NCI-H1694 treated with DMSO at 0.1 percent for 48 hours (cell line): ENCODE data around the gene CDH4.
"Not testable (repeated sequence)": the region's sequence is repeated elsewhere in the genome, so short reads cannot be mapped to it uniquely, and the experiment has no call there.

Experiments
- DNase-seq: peaks from one replicate; lab custom pipeline; 2025; lab: John Stamatoyannopoulos, UW

CDH4 gene

DNA sequence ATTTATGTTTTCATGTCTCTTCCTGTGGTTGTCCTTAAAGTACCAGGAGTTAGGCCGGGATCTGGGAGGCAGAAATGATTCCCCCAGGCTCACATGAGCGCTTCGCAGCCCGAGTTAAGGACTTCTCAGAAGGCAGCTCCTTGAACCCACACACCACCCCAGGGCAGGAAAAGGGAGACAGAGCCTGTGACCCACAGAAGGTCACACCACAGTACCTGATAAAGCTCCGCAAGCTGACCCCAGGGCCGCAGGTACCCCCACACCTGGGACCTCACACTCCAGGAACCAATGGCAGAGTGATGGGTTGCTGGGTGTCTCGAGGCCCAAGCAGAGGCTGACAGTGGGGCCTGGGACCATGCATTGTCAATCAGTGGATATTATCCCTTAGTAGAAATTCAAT lies 207.6 kb downstream of the CDH4 start:
- DNase-seq: no peak

DNA sequence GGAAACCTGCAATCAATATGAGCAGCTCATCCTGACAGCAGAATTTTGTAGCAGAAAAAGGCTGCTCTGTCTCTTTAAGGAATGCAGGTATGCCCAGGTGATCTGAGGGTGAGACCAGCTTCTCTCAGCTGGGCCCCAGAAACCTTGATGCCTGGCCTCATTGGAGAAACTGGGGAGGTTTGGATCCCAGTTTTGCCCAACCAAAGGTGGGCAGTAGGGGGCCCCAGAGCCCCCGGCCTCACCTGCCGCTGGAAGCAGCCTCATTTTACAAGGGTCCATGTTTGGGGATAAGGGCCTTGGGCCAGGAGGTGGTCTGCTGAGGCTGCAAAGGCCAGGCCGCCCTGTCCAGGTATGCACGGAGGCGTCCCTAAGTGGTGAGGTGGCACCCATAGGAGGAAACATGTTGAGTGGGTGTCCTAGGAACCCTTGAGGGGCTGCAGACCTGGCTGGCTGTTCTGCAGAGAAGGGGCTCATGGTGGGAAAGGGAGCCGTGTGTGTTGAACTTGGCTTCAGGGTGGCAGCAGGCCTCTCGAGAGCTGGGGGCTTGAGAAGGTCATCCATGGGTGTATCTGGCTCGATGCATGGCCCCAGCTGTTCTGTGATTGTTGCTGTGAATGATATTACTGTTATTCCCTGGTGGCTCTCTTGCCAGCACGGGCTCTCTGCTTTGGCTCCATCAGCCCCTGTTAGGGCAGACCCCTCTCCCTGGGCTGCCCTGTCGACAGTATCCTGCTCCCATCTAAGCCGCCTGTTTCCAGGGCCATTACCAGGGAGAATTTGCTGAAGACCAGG lies 208.4 kb downstream of the CDH4 start:
- DNase-seq: no peak

DNA sequence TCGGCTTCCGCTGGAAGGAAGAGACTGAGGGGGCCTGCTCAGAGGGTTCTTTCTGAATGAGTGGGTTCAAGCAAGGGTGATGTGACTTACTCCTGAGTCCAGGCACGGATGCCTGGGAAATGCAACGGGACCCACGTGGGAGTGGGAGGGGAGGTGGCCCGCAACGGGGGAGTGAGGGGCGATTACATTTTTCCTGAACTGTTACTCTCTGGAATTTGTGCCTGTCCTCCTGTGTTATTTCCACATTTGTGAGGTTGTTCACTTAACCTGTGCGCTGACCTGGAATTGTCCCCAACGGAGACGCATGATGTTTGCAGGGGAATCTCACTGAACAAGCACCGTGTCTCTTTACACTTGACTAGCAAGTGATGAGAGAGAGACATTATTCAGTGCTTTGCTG lies 209.4 kb downstream of the CDH4 start:
- no peak for DNase-seq

DNA sequence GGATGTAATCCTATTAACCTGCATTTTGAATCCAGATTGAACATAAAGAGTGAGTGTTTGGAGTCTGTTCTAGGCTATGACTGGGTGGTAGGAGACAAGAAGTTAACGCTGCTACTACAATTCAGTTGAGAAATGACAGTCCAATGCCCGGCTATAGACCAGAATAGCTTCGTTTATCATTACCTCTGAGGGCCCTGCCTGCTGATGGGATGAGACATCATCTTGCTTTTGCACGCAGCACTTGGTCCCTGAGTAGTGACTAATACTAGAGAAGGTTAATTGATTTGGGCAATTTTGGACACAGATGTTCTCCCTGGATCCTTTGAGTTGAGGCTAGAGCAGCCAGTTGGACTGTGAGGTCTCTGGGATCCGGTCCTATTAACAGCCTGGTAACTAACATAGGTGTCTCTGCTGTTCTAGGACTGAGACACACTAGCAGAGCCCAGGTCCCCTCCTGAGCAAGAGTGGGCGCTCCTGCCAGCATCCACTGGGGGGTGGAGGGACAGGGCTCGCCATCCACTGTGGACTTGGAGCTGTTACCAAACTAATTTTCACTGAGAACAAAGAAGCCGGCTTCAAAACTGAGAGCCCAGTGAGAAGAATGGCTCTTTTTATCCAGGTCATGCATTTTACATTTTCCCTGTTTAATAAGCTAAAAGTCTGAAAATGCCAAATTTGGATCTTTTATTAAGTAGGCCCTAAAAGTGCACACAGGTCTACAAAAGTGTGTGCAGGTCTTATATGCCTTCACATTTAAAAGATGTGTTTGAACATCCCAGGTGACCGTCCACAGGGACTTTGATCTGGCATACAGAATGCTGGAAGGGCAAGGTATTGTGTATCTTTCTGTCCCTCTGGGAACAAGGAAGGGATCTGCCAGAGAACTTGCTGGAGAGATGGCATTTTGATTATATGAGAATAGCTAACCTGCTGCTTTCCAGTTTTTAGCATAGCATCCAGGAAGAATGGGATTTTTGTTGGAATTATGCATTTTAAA lies 212.5 kb downstream of the CDH4 start:
- no peak for DNase-seq

DNA sequence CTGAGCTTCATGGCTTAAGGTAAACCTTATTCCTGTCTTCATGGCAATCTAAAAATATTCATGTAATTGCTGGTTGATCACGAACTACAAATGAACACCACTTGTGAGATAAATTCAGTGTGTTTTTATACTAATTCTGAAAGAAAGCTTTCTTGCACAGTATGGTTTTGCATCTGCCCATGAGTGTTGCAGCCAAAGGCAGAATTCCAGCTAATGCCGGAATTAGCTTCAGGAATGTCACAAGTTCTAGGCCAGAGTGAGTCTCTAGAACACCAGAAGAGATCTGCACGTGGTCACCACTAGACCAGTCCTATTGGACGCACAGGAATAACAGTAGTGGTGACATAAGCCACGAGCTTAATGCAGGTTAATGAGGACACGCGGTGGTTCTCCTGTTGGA lies 223.7 kb downstream of the CDH4 start:
- no peak for DNase-seq

DNA sequence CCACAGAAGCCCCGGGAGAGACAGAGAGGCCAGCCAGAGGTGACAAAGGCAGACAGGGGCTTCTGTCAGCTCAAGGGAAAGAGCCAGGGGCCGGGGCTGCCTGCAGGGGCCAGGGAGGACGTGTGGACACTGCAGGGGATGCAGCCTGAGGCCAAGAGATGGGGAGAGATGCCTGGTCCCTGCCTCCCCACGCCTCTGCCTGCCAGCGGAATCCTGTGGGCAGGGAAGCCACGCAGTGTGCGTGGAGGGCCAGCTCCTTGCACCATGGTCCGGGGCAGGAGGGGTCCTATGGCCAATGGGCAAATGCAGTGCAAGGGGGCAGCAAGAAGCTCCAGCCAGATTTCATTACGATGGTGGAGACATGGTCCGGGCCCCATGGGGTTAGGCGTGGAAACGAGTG lies 224.9 kb downstream of the CDH4 start:
- no peak for DNase-seq

DNA sequence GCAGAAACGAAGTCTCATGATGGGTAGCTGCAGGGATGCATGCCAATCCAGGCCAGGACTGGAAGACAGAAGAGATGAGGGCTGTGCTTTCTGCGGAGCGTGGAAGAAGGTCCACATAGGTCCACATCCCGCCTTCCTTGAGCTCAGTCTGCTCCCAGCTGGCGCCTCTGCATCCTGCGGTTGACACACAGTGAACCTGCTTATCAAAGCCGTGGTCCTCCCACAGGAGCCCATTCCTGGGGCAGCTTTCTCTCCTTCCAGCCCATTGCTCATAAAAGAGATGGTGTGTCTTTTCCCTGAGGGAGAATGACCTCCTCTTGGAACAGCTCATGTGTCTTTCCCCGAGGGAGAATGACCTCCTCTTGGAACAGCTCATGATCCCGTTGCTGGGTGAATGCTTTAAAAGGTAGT lies 225.4 kb downstream of the CDH4 start:
- DNase-seq: no peak

DNA sequence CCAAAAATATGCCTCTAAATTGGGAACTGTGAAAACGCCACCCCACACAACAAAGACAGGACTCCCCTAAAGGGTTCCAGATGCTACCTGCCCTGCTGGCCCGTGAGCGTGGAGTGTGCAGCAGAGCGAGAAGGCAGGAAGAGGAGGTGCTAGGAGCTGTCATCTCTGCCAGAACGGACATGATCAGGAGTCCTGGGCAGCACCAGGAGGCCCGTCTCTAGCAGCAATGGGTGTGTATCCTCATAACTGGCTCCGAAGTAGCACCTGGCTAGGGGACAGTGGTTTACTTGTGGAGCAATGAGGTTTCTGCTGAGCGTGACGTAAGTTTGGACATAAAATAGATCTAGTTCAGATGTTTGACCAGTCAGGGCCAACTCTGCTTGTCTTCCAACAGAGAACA lies 226.0 kb downstream of the CDH4 start:
- no peak for DNase-seq

DNA sequence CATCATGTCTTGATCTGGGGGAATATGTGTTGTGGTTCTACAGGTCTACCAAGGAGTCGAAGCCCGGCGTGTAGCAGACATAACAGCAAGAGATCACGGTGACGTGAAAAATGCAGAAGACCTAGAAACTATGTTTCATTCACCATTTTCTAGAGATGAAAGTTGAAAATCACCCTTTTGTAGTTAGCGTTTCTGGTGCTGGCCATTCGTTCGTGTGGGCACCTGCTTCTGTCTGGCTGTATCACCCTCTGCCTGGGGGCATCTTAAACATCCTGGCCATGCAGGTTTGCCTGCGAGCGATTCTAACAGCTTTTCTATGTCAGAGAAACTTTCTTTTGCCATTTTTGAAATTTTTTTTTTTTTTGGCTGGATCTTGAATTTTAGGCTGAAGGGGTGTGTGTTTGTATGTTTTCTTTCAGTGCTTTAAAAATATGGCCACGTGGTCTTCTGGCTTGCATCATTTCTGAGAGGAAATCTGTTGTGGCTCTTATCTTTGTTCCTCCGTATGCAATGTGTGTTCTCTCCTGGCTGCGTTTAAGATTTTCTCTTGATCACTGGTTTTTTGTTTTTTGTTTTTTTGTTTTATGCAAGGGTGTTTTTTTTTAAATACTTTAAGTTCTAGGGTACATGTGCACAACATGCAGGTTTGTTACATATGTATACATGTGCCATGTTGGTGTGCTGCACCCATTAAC lies 226.7 kb downstream of the CDH4 start:
- DNase-seq: no peak

DNA sequence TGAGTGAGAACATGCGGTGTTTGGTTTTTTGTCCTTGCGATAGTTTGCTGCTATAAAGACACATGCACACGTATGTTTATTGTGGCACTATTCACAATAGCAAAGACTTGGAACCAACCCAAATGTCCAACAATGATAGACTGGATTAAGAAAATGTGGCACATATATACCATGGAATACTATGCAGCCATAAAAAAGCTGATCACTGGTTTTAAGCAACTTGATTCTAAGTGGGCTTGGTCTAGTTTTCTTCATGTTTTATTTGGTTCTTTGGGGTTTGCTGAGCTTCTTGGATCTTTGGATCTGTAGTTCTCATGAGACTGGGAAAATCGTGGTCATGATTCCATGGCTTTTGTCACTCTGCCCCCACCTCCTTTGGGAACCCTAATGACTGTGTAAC lies 227.4 kb downstream of the CDH4 start:
- DNase-seq: not testable (repeated sequence)

DNA sequence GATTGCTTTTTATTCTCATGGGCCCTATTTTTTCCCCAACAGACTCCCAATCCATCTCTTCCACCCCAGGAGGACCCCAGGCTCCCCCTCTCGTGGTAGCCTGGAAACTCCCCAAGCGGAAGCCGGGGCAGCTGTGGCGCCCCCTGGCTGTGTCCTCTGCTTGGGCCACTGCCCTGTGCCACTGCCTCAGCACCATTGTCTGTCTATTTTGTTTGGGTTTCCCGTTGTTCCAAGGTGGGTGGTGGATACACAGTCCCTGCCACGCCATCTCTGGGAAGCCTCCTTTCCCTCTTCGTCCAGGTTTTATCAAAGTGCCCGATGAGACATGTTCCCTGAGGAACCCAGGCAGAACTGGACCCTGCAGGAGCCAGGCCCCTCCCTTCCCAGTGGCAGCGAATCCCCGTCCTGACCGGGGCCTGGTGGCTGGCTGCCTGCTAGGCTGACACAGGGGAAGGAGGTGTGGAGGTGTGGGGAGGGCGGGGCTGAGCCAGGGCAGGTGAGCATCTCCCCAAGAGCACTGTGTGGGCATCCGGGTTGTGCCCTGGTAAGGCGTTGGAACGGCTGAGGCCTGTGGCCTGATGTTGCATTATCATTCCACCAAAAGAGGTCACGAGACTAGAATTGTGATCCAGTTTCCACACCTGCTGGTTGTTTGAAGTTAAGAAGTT lies 228.2 kb downstream of the CDH4 start:
- DNase-seq: no peak

DNA sequence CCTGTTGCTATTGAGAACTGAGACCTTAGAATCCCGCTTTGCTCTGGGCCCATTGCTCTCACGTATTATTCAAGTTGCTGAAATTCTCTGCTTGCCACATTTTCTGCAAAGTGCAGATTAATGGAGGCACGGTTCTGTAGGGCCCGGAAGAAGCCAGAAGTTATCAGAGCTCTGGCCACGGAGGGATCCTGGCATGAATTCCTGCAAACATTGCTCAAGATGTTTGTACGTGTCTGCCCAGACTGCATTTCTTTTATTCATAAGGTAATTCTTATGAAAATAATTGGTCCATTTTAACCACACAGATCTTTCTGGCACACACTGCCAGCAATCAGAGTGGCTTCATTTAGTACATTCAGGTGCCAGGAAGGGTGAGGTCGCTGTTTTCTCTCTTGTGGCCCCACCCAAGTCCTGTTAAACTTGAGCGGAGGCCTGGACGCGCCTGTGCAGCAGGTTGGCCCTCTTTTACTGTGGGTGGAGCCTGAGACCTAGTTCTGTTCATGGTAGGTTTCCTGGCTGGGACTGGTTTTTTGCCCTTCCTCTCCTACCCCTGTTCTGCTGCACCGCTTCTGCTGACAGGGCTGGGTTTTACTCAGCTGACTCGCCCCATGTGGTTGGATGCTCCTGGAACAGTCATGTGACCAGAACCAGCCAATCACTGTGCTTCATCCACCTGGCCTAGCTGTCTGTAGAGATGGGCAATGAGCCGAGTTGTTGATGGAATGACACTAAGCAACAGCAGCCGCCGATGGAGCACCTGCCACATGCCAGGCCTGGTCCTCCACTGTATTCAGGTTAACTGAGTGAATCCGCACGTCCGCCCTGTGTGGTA lies 230.2 kb downstream of the CDH4 start:
- no peak for DNase-seq

DNA sequence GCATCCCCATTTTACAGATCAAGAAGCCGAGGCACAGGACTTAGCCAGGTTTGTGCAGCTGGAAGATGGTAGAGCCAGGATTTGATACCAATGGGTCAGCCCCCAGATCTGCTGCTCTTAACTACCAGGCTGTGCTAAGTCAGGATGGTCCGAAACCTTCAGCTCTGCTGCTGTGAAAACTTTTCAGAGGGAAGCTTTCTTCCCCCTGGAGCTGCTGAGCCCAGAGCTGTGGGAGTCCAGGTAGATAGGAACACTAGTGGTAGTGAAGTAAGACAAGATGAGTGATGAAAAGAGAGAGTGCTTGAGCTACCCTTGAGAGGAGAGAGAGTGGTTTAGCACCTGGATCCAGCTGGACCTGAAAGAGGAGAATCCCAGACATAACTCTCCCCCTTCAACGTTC lies 230.8 kb downstream of the CDH4 start:
- no peak for DNase-seq

DNA sequence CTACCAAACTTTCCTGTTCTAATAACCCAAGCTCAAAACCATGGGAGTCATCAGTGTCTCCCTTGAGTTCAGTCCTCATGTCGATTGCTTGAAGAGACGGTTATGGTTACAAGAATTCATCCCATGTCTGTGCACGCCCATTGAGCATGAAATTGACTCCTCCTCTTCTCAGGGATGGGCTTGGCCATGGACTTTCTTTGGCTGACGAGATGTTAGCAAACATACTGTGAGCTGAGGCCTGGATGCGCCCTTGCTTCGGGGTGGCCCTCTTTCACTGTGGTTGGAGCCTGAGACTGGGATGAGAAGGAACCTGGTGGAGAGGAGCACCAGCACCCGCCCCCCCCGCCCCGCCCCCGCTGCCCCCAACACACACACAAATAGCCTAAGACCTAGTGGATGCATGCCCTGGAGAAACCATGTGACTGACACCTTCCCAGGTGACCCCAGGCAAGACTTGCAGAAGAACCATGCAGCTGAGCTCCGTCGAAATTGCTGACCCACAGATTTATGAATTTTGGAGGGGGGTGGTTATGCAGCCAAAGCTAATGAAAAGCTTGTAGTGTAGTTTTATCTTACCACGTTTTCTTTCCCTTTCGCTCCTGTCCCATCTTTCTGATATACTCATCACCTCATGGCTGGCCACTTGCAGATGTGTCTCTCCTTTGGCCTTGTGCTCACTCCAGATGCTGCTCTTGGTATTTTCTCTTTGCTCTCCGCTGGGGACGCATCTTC lies 231.4 kb downstream of the CDH4 start:
- DNase-seq: no peak

DNA sequence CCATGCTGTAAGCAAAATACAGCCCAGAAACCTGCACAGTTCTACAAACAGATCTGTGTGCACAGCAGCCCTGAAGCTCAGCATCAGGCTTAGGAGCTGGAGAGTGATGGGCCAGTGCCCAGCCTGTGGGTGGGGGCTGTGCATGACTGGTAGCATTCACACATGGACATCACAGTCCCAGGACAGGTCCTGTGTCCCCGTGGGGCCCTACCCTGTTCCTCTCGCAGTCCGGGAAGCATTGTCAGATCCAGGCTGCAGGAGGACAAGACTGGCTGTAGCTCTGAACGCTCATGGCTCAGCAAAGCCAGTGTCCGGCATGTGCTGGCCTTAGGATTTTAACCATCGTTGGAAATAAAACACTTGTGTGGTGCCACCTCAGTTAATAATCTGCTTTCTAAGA lies 234.1 kb downstream of the CDH4 start:
- no peak for DNase-seq

DNA sequence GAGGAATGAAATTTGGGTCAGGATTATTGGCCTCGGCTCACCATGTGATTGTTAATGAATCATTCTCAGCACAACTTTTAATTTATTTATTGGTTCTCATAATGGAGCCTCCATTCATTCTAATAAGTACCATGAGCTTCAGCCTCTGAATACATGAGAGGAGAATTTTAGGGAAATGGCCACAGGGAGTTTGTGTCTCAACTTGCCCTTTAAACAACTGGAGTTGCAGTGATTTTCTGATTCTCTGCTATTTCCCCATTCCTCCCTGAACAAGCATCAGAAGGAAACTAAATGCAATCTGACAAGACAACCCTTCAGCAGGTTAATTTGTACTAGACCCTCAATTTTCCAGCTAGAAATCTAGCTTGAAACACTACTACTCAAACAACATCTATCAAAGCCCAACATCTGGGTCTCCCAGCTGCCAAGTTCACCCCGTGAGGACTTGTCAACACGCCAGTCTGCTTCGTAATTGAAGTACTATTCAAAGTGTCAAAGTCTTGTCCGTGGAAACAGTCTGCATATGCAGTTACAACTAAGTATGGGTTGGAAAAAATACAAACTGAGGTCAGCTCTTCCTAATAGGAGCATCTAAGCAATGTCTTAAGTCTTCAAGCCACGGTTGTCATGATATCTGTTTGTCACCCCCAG lies 235.4 kb downstream of the CDH4 start:
- no peak for DNase-seq

DNA sequence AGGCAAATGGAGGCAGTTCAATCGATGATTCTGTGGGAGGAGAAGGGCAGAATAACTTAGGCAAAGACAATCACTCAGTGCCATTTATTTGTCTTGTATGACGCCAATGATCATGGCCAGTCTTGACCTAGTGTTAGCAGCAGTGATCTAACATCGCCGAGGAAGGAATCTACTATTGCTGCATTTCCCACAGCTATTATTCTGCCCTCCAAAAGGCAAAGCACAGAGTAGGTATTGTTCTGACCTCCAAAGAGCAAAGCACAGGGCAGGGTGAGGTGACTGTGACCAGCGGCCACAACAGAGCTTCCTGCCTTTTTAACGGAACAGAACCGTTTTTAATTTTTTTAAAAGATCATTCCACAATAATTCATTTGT lies 235.9 kb downstream of the CDH4 start:
- no peak for DNase-seq

DNA sequence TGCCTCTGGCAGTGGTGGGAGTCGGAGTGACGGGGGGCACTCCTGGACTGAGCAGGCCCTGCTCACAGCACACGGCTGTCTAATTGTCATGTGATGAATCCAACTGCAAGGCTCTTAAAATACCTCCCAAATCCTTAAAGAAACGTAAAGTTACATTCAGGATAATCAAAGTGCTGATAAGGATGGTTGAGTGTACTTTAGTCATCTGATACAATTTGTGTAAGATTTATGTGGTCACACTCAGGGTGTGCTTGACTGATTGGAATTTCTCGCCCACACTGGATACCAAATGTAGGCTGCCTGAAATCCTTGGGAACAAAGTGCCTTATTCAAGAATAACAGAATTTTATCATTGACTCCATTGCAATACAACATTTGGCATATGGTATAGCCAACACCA lies 238.7 kb downstream of the CDH4 start:
- no peak for DNase-seq

DNA sequence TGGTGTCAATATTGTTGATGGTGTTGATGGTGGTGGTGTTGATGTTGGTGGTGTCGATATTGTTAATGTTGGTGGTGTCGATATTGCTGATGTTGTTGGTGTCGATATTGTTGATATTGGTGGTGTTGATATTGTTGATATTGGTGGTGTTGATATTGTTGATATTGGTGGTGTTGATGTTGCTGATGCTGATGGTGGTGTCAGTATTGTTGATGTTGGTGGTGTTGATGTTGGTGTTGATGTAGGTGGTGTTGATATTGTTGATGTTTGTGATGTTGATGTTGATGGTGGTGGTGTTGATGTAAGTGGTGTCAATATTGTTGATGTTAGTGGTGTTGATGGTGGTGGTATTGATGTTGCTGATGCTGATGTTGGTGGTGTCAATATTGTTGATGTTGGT lies 240.0 kb downstream of the CDH4 start:
- DNase-seq: no peak

DNA sequence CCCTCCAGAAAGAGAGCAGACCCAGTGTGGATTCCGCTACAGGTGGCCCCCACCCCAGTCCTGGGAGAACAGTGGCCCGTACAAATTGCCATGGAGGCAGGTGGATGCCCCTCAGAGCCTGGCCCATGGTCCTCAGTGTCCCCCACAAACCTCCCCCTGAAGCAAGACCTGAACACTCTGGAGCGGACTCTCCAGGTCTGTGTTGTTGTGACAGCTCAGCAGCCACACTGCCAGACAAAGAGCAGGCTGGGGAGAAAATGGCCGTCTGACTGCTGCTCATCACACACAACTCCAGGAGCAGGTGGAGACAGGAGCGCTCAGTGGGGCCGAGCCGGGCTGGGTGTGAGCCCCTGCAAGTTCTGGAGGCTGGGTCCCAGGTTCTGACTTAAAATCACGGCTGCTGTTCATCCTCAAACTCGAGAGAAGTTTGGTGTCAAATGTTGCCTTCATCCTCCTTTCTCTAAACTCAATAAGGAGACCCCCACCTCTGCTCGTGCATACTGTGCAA lies 241.8 kb downstream of the CDH4 start:
- no peak for DNase-seq
